SIG-M5 treated with dmso at 0.1 percent for 504 hours (cell line): ENCODE measurements around the gene INSR.
A peak's percentile ranks its signal among the peaks of the same experiment; 100 is the strongest.
"Not testable (repeated sequence)": the region's sequence is repeated elsewhere in the genome, so short reads cannot be mapped to it uniquely, and the experiment has no call there.

Experiments used
- DNase-seq: peaks from one replicate; lab custom pipeline; 2025; ENCODE audit not compliant: unreplicated experiment; lab: John Stamatoyannopoulos, UW

INSR gene

GRCh38 chr19:7258840-7259395 is 35.3 kb downstream of the INSR start:
- no peak for DNase-seq

GRCh38 chr19:7258041-7258839 is 36.0 kb downstream of the INSR start:
- DNase-seq: no peak

GRCh38 chr19:7257148-7258040 is 36.8 kb downstream of the INSR start:
- DNase-seq: no peak

GRCh38 chr19:7255631-7256030 is 38.6 kb downstream of the INSR start:
- no peak for DNase-seq

GRCh38 chr19:7255119-7255518 is 39.1 kb downstream of the INSR start:
- no peak for DNase-seq

GRCh38 chr19:7254590-7254989 is 39.6 kb downstream of the INSR start:
- DNase-seq: no peak

- DNase-seq: no peak
These were observed 41.9 kb downstream of the INSR start for GRCh38 chr19:7252364-7252763.

- DNase-seq: peak; percentile 78
These were observed 42.7 kb downstream of the INSR start for GRCh38 chr19:7251494-7251893.

- no peak for DNase-seq
These were observed 43.3 kb downstream of the INSR start for GRCh38 chr19:7250951-7251350.

- DNase-seq: no peak
These were observed 44.1 kb downstream of the INSR start for GRCh38 chr19:7250057-7250596.

GRCh38 chr19:7247155-7247554 is 47.1 kb downstream of the INSR start:
- no peak for DNase-seq

GRCh38 chr19:7246601-7247000 is 47.6 kb downstream of the INSR start:
- DNase-seq: no peak

- DNase-seq: peak; percentile 37
These were observed 51.5 kb downstream of the INSR start for GRCh38 chr19:7242601-7243258.

- DNase-seq: no peak
These were observed 56.2 kb downstream of the INSR start for GRCh38 chr19:7238051-7238450.

- DNase-seq: no peak
These were observed 58.1 kb downstream of the INSR start for GRCh38 chr19:7236153-7236552.

- DNase-seq: no peak
These were observed 63.4 kb downstream of the INSR start for GRCh38 chr19:7230826-7231225.

- DNase-seq: no peak
These were observed 64.5 kb downstream of the INSR start for GRCh38 chr19:7229735-7230134.

- no peak for DNase-seq
These were observed 65.2 kb downstream of the INSR start for GRCh38 chr19:7228935-7229541.

GRCh38 chr19:7227735-7228134 is 66.5 kb downstream of the INSR start:
- no peak for DNase-seq

- not testable (repeated sequence) for DNase-seq
These were observed 67.1 kb downstream of the INSR start for GRCh38 chr19:7227149-7227548.

- DNase-seq: no peak
These were observed 67.5 kb downstream of the INSR start for GRCh38 chr19:7226739-7227138.
